Ishikawa (cell line): ENCODE measurements around the gene C6orf141.

Experiments
- TEAD4 ChIP-seq: IDR thresholded peaks from 2 replicates; pipeline ENCODE4 v1.6.1; 2012
- ZBTB7A ChIP-seq: IDR thresholded peaks from 2 replicates; pipeline ENCODE4 v1.6.1; 2012; ENCODE audit warnings: low read depth
- TF ChIP-seq, protein P1 (sequence below): IDR thresholded peaks from 2 replicates; pipeline ENCODE4 v1.6.1; 2012
- TF ChIP-seq, protein P2 (sequence below): IDR thresholded peaks from 2 replicates; pipeline ENCODE4 v1.6.1; 2012; ENCODE audit warnings: low read depth, mild to moderate bottlenecking

- TF ChIP-seq TEAD4 (no peak), ZBTB7A (no peak)
- TF ChIP-seq, protein P1, sequence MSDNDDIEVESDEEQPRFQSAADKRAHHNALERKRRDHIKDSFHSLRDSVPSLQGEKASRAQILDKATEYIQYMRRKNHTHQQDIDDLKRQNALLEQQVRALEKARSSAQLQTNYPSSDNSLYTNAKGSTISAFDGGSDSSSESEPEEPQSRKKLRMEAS = no peak
- TF ChIP-seq, protein P2, sequence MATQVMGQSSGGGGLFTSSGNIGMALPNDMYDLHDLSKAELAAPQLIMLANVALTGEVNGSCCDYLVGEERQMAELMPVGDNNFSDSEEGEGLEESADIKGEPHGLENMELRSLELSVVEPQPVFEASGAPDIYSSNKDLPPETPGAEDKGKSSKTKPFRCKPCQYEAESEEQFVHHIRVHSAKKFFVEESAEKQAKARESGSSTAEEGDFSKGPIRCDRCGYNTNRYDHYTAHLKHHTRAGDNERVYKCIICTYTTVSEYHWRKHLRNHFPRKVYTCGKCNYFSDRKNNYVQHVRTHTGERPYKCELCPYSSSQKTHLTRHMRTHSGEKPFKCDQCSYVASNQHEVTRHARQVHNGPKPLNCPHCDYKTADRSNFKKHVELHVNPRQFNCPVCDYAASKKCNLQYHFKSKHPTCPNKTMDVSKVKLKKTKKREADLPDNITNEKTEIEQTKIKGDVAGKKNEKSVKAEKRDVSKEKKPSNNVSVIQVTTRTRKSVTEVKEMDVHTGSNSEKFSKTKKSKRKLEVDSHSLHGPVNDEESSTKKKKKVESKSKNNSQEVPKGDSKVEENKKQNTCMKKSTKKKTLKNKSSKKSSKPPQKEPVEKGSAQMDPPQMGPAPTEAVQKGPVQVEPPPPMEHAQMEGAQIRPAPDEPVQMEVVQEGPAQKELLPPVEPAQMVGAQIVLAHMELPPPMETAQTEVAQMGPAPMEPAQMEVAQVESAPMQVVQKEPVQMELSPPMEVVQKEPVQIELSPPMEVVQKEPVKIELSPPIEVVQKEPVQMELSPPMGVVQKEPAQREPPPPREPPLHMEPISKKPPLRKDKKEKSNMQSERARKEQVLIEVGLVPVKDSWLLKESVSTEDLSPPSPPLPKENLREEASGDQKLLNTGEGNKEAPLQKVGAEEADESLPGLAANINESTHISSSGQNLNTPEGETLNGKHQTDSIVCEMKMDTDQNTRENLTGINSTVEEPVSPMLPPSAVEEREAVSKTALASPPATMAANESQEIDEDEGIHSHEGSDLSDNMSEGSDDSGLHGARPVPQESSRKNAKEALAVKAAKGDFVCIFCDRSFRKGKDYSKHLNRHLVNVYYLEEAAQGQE = no peak
These were observed 37.1 kb upstream of the C6orf141 start for GRCh38 chr6:49513153-49513989.
